Measurements from ENCODE around the gene KMT2E. TPM values are rescaled to one million over a fixed set of nuclear protein-coding genes. Genes with fewer than 3 reads are reported as not detected.

KMT2E gene
- total RNA-seq, 1 experiment from 2014 or later, result 68.3 TPM

GRCh38 chr7:105011141-105011830 lies 2.7 kb upstream of the KMT2E start:
- 0 out of 2 replicates have a peak, but pooled peaks cover 4% of the 10 kb centered on the region for H3K4me1 ChIP-seq
- H3K9me3 ChIP-seq (replicated peaks), result no peaks in the 10 kb centered on the region
- H3K27ac ChIP-seq, result peak overlapping the region; percentile 100
- H3K36me3 ChIP-seq, result peaks cover 14% of the 10 kb centered on the region
- no peak for DNase-seq
- H3K27me3 ChIP-seq, result no peaks in the 10 kb centered on the region
- H3K4me3 ChIP-seq, result peak overlapping the region; percentile 92

- Histone ChIP-seq H3K27ac (peak overlapping the region; percentile 100), H3K4me1 (peaks cover 9% of the 10 kb centered on the region; the same call in 1 of the 2 replicates), H3K9me3 (replicated peaks) (no peaks in the 10 kb centered on the region), H3K36me3 (peaks cover 11% of the 10 kb centered on the region), H3K4me3 (peak overlapping the region; percentile 92), H3K27me3 (no peaks in the 10 kb centered on the region)
- peak; percentile 40 to 58 for DNase-seq
Measured at GRCh38 chr7:105011831-105012502, 2.0 kb upstream of the KMT2E start.

- no peaks in the 10 kb centered on the region for H3K9me3 ChIP-seq (replicated peaks)
Measured at GRCh38 chr7:105012503-105013220, 1.3 kb upstream of the KMT2E start.

GRCh38 chr7:105013221-105013815 lies 687 bp upstream of the KMT2E start:
- H3K9me3 ChIP-seq (replicated peaks), result no peaks in the 10 kb centered on the region
- H3K4me1 ChIP-seq, result peaks cover 18% of the 10 kb centered on the region
- H3K36me3 ChIP-seq, result peaks cover 5% of the 10 kb centered on the region
- peak overlapping the region; percentile 100 for H3K27ac ChIP-seq
- DNase-seq, result peak; percentile 94 to 95
- H3K4me3 ChIP-seq, result peak overlapping the region; percentile 92
- no peaks in the 10 kb centered on the region for H3K27me3 ChIP-seq

More at GRCh38 chr7:105012503-105013220, 1.3 kb upstream of the KMT2E start:
- Histone ChIP-seq H3K4me3 (peak overlapping the region; percentile 92), H3K36me3 (peaks cover 11% of the 10 kb centered on the region), H3K27me3 (no peaks in the 10 kb centered on the region), H3K27ac (peak overlapping the region; percentile 100), H3K4me1 (peaks cover 12% of the 10 kb centered on the region)
- DNase-seq, result peak; percentile 99

- peak; percentile 56 to 72 for DNase-seq
Measured at GRCh38 chr7:105014693-105015389, 836 bp downstream of the KMT2E start.

GRCh38 chr7:105015390-105015965 lies 1.5 kb downstream of the KMT2E start:
- Histone ChIP-seq H3K4me1 (peaks cover 19% of the 10 kb centered on the region), H3K9me3 (replicated peaks) (no peaks in the 10 kb centered on the region)
- peak; percentile 49 to 67 for DNase-seq

More at GRCh38 chr7:105014693-105015389, 836 bp downstream of the KMT2E start:
- Histone ChIP-seq H3K36me3 (peaks cover 4% of the 10 kb centered on the region), H3K27ac (peak overlapping the region; percentile 100), H3K9me3 (replicated peaks) (no peaks in the 10 kb centered on the region), H3K4me3 (peak overlapping the region; percentile 92), H3K27me3 (no peaks in the 10 kb centered on the region), H3K4me1 (peaks cover 19% of the 10 kb centered on the region)

GRCh38 chr7:105016068-105016708 lies 2.2 kb downstream of the KMT2E start:
- Histone ChIP-seq H3K4me1 (peaks cover 16% of the 10 kb centered on the region), H3K27me3 (no peaks in the 10 kb centered on the region), H3K36me3 (no peaks in the 10 kb centered on the region), H3K9me3 (replicated peaks) (no peaks in the 10 kb centered on the region), H3K27ac (peak overlapping the region; percentile 100; the same call in 1 of the 2 replicates), H3K4me3 (peak overlapping the region; percentile 92)
- no peak for DNase-seq

More at GRCh38 chr7:105015390-105015965, 1.5 kb downstream of the KMT2E start:
- Histone ChIP-seq H3K4me3 (peak overlapping the region; percentile 92), H3K27me3 (no peaks in the 10 kb centered on the region), H3K36me3 (no peaks in the 10 kb centered on the region; the same call in 1 of the 2 replicates), H3K27ac (peak overlapping the region; percentile 100)

- Histone ChIP-seq H3K27me3 (no peaks in the 10 kb centered on the region), H3K4me3 (peak overlapping the region; percentile 92), H3K36me3 (0 out of 2 replicates have a peak, but pooled peaks cover 3% of the 10 kb centered on the region), H3K9me3 (replicated peaks) (no peaks in the 10 kb centered on the region), H3K27ac (no peak overlapping the region), H3K4me1 (peaks cover 15% of the 10 kb centered on the region)
- DNase-seq, result no peak
Measured at GRCh38 chr7:105016709-105017656, 3.0 kb downstream of the KMT2E start.

- no peaks in the 10 kb centered on the region for H3K27me3 ChIP-seq
- no peak overlapping the region for H3K4me3 ChIP-seq
- no peaks in the 10 kb centered on the region for H3K9me3 ChIP-seq (replicated peaks)
- no peak for DNase-seq
- H3K27ac ChIP-seq, result no peak overlapping the region
- H3K36me3 ChIP-seq, result 0 out of 2 replicates have a peak, but pooled peaks cover 6% of the 10 kb centered on the region
- peaks cover 15% of the 10 kb centered on the region for H3K4me1 ChIP-seq
Measured at GRCh38 chr7:105017657-105018365, 3.8 kb downstream of the KMT2E start.

GRCh38 chr7:105019269-105019668 lies 5.3 kb downstream of the KMT2E start:
- Histone ChIP-seq H3K4me3 (no peak overlapping the region), H3K4me1 (peaks cover 21% of the 10 kb centered on the region), H3K27me3 (no peaks in the 10 kb centered on the region), H3K9me3 (replicated peaks) (no peaks in the 10 kb centered on the region), H3K36me3 (0 out of 2 replicates have a peak, but pooled peaks cover 6% of the 10 kb centered on the region), H3K27ac (no peak overlapping the region)
- DNase-seq, result no peak

- no peak overlapping the region for H3K4me3 ChIP-seq
- 0 out of 2 replicates have a peak, but pooled peaks cover 6% of the 10 kb centered on the region for H3K36me3 ChIP-seq
- DNase-seq, result no peak
- H3K27ac ChIP-seq, result no peak overlapping the region
- no peaks in the 10 kb centered on the region for H3K27me3 ChIP-seq
- H3K4me1 ChIP-seq, result peaks cover 28% of the 10 kb centered on the region
- no peaks in the 10 kb centered on the region for H3K9me3 ChIP-seq (replicated peaks)
Measured at GRCh38 chr7:105020926-105021325, 6.9 kb downstream of the KMT2E start.

- no peak overlapping the region for H3K4me3 ChIP-seq
- no peak for DNase-seq
- H3K4me1 ChIP-seq, result peaks cover 28% of the 10 kb centered on the region
- no peaks in the 10 kb centered on the region for H3K27me3 ChIP-seq
- no peak overlapping the region for H3K27ac ChIP-seq
- 0 out of 2 replicates have a peak, but pooled peaks cover 6% of the 10 kb centered on the region for H3K36me3 ChIP-seq
- H3K9me3 ChIP-seq (replicated peaks), result no peaks in the 10 kb centered on the region
Measured at GRCh38 chr7:105021352-105021751, 7.3 kb downstream of the KMT2E start.
